ENCODE measurements around the gene SPEF1.
"Not testable (repeated sequence)": the region's sequence is repeated elsewhere in the genome, so short reads cannot be mapped to it uniquely, and the experiment has no call there.

Gene SPEF1

GRCh38 chr20:3808544-3808943, 27.3 kb upstream of the SPEF1 start:
- DNase-seq: no peak

GRCh38 chr20:3804781-3805180, 23.5 kb upstream of the SPEF1 start:
- no peak for DNase-seq

GRCh38 chr20:3804254-3804751, 23.1 kb upstream of the SPEF1 start:
- DNase-seq: no peak

GRCh38 chr20:3803854-3804253, 22.6 kb upstream of the SPEF1 start:
- no peak for DNase-seq

GRCh38 chr20:3803289-3803688, 22.0 kb upstream of the SPEF1 start:
- DNase-seq: no peak

GRCh38 chr20:3802524-3803239, 21.4 kb upstream of the SPEF1 start:
- DNase-seq: no peak

- DNase-seq: no peak
Observed at GRCh38 chr20:3801846-3802245, 20.6 kb upstream of the SPEF1 start.

GRCh38 chr20:3801299-3801698, 20.1 kb upstream of the SPEF1 start:
- DNase-seq: no peak

GRCh38 chr20:3800878-3801260, 19.6 kb upstream of the SPEF1 start:
- no peak for DNase-seq

- no peak for DNase-seq
Observed at GRCh38 chr20:3800256-3800877, 19.1 kb upstream of the SPEF1 start.

GRCh38 chr20:3798908-3799248, 17.6 kb upstream of the SPEF1 start:
- no peak for DNase-seq

- no peak for DNase-seq
Observed at GRCh38 chr20:3798373-3798768, 17.1 kb upstream of the SPEF1 start.

- DNase-seq: no peak
Observed at GRCh38 chr20:3797592-3798372, 16.5 kb upstream of the SPEF1 start.

GRCh38 chr20:3797226-3797545, 15.9 kb upstream of the SPEF1 start:
- DNase-seq: no peak

- no peak for DNase-seq
Observed at GRCh38 chr20:3796477-3797225, 15.4 kb upstream of the SPEF1 start.

- DNase-seq: peak; percentile 92
Observed at GRCh38 chr20:3795511-3796468, 14.5 kb upstream of the SPEF1 start, which contains the start of gene CDC25B. CDC25B (plus strand) TSS chr20:3796310; CDS start chr20:3796532, 222 bp downstream.

- DNase-seq: no peak
Observed at GRCh38 chr20:3794701-3795420, 13.6 kb upstream of the SPEF1 start.

- DNase-seq: not testable (repeated sequence)
Observed at GRCh38 chr20:3794168-3794567, 12.9 kb upstream of the SPEF1 start.

GRCh38 chr20:3789201-3789600, 8.0 kb upstream of the SPEF1 start:
- DNase-seq: not testable (repeated sequence)

GRCh38 chr20:3788685-3789155, 7.5 kb upstream of the SPEF1 start:
- DNase-seq: no peak

GRCh38 chr20:3787324-3788014, 6.2 kb upstream of the SPEF1 start:
- no peak for DNase-seq
